ENCODE results near the gene ADGRF3. TPM values are rescaled to one million over a fixed set of nuclear protein-coding genes. Genes with fewer than 3 reads are reported as not detected.

ADGRF3 gene
- total and polyA plus RNA-seq, 10 of the 15 experiments (the other 5 are each of a cell fraction or from before 2014, with no cell fraction given): 0.03 to 3.1 (median 0.84) TPM

- no peak overlapping the region for H2AFZ ChIP-seq (ENCODE audit: control insufficient read depth, low read depth, low read length)
- no peak for DNase-seq (ENCODE audit: low read depth, low spot score)
- peaks cover 0 to 16% of the 10 kb centered on the region in 2 experiments; a peak in 2 of 4 replicates for H3K36me3 ChIP-seq (ENCODE audit: control insufficient read depth in 2 of 2, insufficient read depth in 2 of 2, low read length in 1 of 2)
- BruUV-seq (replicated peaks): no TSS peak
- H3K9ac ChIP-seq (ENCODE audit: control insufficient read depth, insufficient read depth, low read length): no peak overlapping the region
- in situ Hi-C loops (cut with MboI): no loop called here
- no peak overlapping the region for H3K4me3 ChIP-seq
- RAD21 ChIA-PET (ENCODE audit: unreplicated experiment): interaction anchor here (0.6 kb wide), 1 partner anchor 157 kb away, joined by 3 read pairs; no protein-coding TSS in a partner anchor
- TF ChIP-seq TCF7 (IDR thresholded peaks at IDR 0.05; ENCODE audit: borderline replicate concordance) (no peak), SRF (IDR thresholded peaks at IDR 0.05; ENCODE audit: low read depth in 2 of 2, low read length in 2 of 2) (no peak), STAT3 (IDR thresholded peaks at IDR 0.05; ENCODE audit: low read depth, low read length) (no peak), IRF4 (IDR thresholded peaks at IDR 0.05; ENCODE audit: low read depth, low read length) (no peak), FOXK2 (IDR thresholded peaks at IDR 0.05) (no peak)
- TF ChIP-seq, protein P1, sequence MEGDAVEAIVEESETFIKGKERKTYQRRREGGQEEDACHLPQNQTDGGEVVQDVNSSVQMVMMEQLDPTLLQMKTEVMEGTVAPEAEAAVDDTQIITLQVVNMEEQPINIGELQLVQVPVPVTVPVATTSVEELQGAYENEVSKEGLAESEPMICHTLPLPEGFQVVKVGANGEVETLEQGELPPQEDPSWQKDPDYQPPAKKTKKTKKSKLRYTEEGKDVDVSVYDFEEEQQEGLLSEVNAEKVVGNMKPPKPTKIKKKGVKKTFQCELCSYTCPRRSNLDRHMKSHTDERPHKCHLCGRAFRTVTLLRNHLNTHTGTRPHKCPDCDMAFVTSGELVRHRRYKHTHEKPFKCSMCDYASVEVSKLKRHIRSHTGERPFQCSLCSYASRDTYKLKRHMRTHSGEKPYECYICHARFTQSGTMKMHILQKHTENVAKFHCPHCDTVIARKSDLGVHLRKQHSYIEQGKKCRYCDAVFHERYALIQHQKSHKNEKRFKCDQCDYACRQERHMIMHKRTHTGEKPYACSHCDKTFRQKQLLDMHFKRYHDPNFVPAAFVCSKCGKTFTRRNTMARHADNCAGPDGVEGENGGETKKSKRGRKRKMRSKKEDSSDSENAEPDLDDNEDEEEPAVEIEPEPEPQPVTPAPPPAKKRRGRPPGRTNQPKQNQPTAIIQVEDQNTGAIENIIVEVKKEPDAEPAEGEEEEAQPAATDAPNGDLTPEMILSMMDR (IDR thresholded peaks at IDR 0.05 in 2 of 3, conservative IDR thresholded peaks at IDR 0.05 in 1 of 3; ENCODE audit: control insufficient read depth in 2 of 3, extremely low read depth in 1 of 3, insufficient read depth in 1 of 3, low read depth in 3 of 3, low read length in 3 of 3): no peak
- no peaks in the 10 kb centered on the region for H3K9me3 ChIP-seq (replicated peaks; ENCODE audit: control insufficient read depth, insufficient read depth, low read length)
- intact Hi-C loops (cut with micrococcal nuclease; ENCODE audit: unreplicated experiment): no loop called here
- H3K4me1 ChIP-seq (ENCODE audit: control insufficient read depth, insufficient read depth, low read length): no peaks in the 10 kb centered on the region
- CTCF ChIA-PET: interaction anchor here (0.6 kb wide), 1 partner anchor 241 kb away, joined by 3 read pairs; no protein-coding TSS in a partner anchor
- POLR2A ChIA-PET: interaction anchor here (1.0 to 1.1 kb wide), 2 partner anchors 13 to 15 kb away, joined by 3 to 10 read pairs; no protein-coding TSS in a partner anchor
- ATAC-seq: no peak
- SMC1A ChIA-PET (ENCODE audit: uncharacterized antibody, unreplicated experiment): interaction anchor here (0.6 to 2.7 kb wide), 4 partner anchors 9 to 310 kb away, joined by 3 to 6 read pairs (median 4); partner anchors contain the start of gene ADGRF3
- no peaks in the 10 kb centered on the region for H4K20me1 ChIP-seq (ENCODE audit: control insufficient read depth, insufficient read depth)
- no peaks in the 10 kb centered on the region for H3K27me3 ChIP-seq (replicated peaks in 1 of 2; ENCODE audit: control insufficient read depth in 2 of 2, insufficient read depth in 2 of 2, low read length in 1 of 2)
- no peak overlapping the region for H3K27ac ChIP-seq (ENCODE audit: control insufficient read depth, insufficient read depth)
- peak; percentile 18 for FAIRE-seq
- peaks cover 36% of the 10 kb centered on the region for H3K79me2 ChIP-seq (ENCODE audit: control insufficient read depth, insufficient read depth, low read length)
- 97% methylated on average over 4 of the region's 4 CpGs for WGBS (ENCODE audit: insufficient coverage, insufficient replicate concordance, low lambda C conversion rate, missing lambda C conversion rate)
- no peak overlapping the region for H3K4me2 ChIP-seq (ENCODE audit: control insufficient read depth, insufficient read depth)
Measured at GRCh38 chr2:26363323-26363722, 16.7 kb upstream of the ADGRF3 start.

All from GM12878 (cell line).